Esophagus muscularis mucosa (tissue), 4 donors: ENCODE measurements around the gene SERINC5. TPM values are rescaled to one million over a fixed set of nuclear protein-coding genes. Genes with fewer than 3 reads are reported as not detected.
"Not testable (repeated sequence)": the region's sequence is repeated elsewhere in the genome, so short reads cannot be mapped to it uniquely, and the experiment has no call there.

Experiments used
- DNase-seq: peaks from one replicate; pipeline ENCODE4 v3.0.0-alpha.2; 2017; ENCODE audit errors: extremely low spot score
- H3K27ac ChIP-seq, 4 donors: fragments of 200-600 bp; sonication (generic); replicated peaks in 1 of 4; 1 replicate in 3 of 4; 2 replicates in 1 of 4; pipeline ENCODE4 v1.5.1; 2016 to 2019; ENCODE audit warnings: mild to moderate bottlenecking in 1 of 4
- H3K27me3 ChIP-seq, 4 donors: fragments of 200-600 bp; sonication (generic); one replicate each; pipeline versions ENCODE4 v1.5.1 to v1.6.0; 2016 to 2019
- H3K36me3 ChIP-seq, 4 donors: fragments of 200-600 bp; sonication (generic); one replicate each; pipeline ENCODE4 v1.5.1; 2016 to 2019
- H3K4me1 ChIP-seq, 4 donors: fragments of 200-600 bp; sonication (generic); one replicate each; pipeline ENCODE4 v1.5.1; 2016 to 2019
- H3K4me3 ChIP-seq, 4 donors: fragments of 200-600 bp; sonication (generic); 1 replicate in 2 of 4; 2 replicates in 2 of 4; pipeline ENCODE4 v1.5.1; 2016 to 2019; ENCODE audit warnings: mild to moderate bottlenecking in 4 of 4, moderate library complexity in 1 of 4
- H3K9me3 ChIP-seq, 4 donors: fragments of 200-600 bp; sonication (generic); 1 replicate in 3 of 4; 2 replicates in 1 of 4; pipeline ENCODE4 v1.5.1; 2016 to 2019
- CTCF ChIP-seq, 3 experiments: fragments of 200-600 bp in 2 of 3; fragments of 450-650 bp in 1 of 3; sonication (generic) in 2 of 3; IDR thresholded peaks; one replicate each; pipeline ENCODE4 v1.5.1; 2017 to 2019; ENCODE audit warnings: antibody characterized with exemption in 3 of 3, mild to moderate bottlenecking in 2 of 3, moderate library complexity in 1 of 3
- EP300 ChIP-seq: sonication (generic); formaldehyde crosslinking; IDR thresholded peaks from one replicate; pipeline ENCODE4 v1.6.1; 2017; ENCODE audit warnings: antibody characterized with exemption
- POLR2A ChIP-seq: fragments of 450-650 bp; IDR thresholded peaks from one replicate; pipeline ENCODE4 v1.6.1; 2017; ENCODE audit warnings: antibody characterized with exemption, moderate library complexity, mild to moderate bottlenecking, low read depth
- POLR2AphosphoS5 ChIP-seq, 2 donors: sonication (generic); formaldehyde crosslinking; IDR thresholded peaks; one replicate each; pipeline ENCODE4 v1.6.1; 2017; ENCODE audit warnings: antibody characterized with exemption in 2 of 2
- WGBS: methylation state at CpG from one replicate; pipeline ENCODE4 v1.1.5; 2018; 5-methylcytosine and 5-hydroxymethylcytosine counted together
- intact Hi-C: fragments of 100-400 bp; cut with DNase I; formaldehyde crosslinking; loops from one replicate; pipeline ENCODE4 v1.15.1; 2023
- total RNA-seq, 4 donors: library from RNA; depleted of rRNA; stranded (reverse); fragments of >200 nt; gene quantifications; one replicate each; pipeline versions ENCODE4 v1.1.0 to v1.2.1, GENCODE V29; 2016

The SERINC5 gene
- total RNA-seq, 4 donors from 2014 or later = 5.8 to 9.1 (median 8.3) TPM

GRCh38 chr5:80207832-80208231 lies 48.0 kb downstream of the SERINC5 start:
- Histone ChIP-seq H3K27ac (no peak overlapping the region), H3K4me1 (peaks cover 0 to 13% (median 4%) of the 10 kb centered on the region in 4 donors), H3K9me3 (no peaks in the 10 kb centered on the region), H3K27me3 (no peaks in the 10 kb centered on the region), H3K36me3 (peaks cover 0 to 2% (median under 1%) of the 10 kb centered on the region in 4 donors), H3K4me3 (no peak overlapping the region)
- DNase-seq = no peak
- whole genome bisulfite sequencing = 92% methylated on average over 4 of the region's 4 CpGs
- intact Hi-C loops = no loop called here
- no peak for TF ChIP-seq POLR2A
- no peak for TF ChIP-seq CTCF (IDR thresholded peaks at IDR 0.05)
- no peak for TF ChIP-seq EP300
- no peak for TF ChIP-seq POLR2AphosphoS5 (IDR thresholded peaks at IDR 0.05)

GRCh38 chr5:80206282-80206681 lies 49.6 kb downstream of the SERINC5 start:
- peaks cover 0 to 17% (median 6%) of the 10 kb centered on the region in 4 donors for H3K36me3 ChIP-seq
- H3K4me1 ChIP-seq = peaks cover 0 to 8% (median 4%) of the 10 kb centered on the region in 4 donors
- H3K27me3 ChIP-seq = no peaks in the 10 kb centered on the region
- no peak for TF ChIP-seq POLR2A
- no peak for TF ChIP-seq EP300
- TF ChIP-seq POLR2AphosphoS5 (IDR thresholded peaks at IDR 0.05) = no peak
- no peak for TF ChIP-seq CTCF (IDR thresholded peaks at IDR 0.05)
- WGBS = 82% methylated on average over 4 of the region's 4 CpGs
- no peak overlapping the region for H3K4me3 ChIP-seq
- H3K9me3 ChIP-seq = no peaks in the 10 kb centered on the region
- intact Hi-C loops = no loop called here
- no peak for DNase-seq
- H3K27ac ChIP-seq = no peak overlapping the region

- H3K4me3 ChIP-seq = no peak overlapping the region
- no peaks in the 10 kb centered on the region for H3K9me3 ChIP-seq
- intact Hi-C loops = no loop called here
- no peak for DNase-seq
- H3K4me1 ChIP-seq = peaks cover 0 to 8% (median 4%) of the 10 kb centered on the region in 4 donors
- TF ChIP-seq POLR2AphosphoS5 (IDR thresholded peaks at IDR 0.05) = no peak
- TF ChIP-seq EP300 = no peak
- no peak for TF ChIP-seq POLR2A
- no peak for TF ChIP-seq CTCF (IDR thresholded peaks at IDR 0.05)
- H3K36me3 ChIP-seq = peaks cover 0 to 22% (median 6%) of the 10 kb centered on the region in 4 donors
- WGBS = 83% methylated on average over 4 of the region's 4 CpGs
- H3K27ac ChIP-seq = no peak overlapping the region
- no peaks in the 10 kb centered on the region for H3K27me3 ChIP-seq
Observed at GRCh38 chr5:80205846-80206245, 50.0 kb downstream of the SERINC5 start.

- Histone ChIP-seq H3K27me3 (no peaks in the 10 kb centered on the region), H3K27ac (no peak overlapping the region), H3K36me3 (peaks cover 0 to 25% (median 6%) of the 10 kb centered on the region in 4 donors), H3K4me3 (no peak overlapping the region), H3K9me3 (no peaks in the 10 kb centered on the region), H3K4me1 (peaks cover 0 to 8% (median 4%) of the 10 kb centered on the region in 4 donors)
- 56% methylated on average over 10 of the region's 10 CpGs for WGBS
- intact Hi-C loops = no loop called here
- DNase-seq = no peak
- TF ChIP-seq EP300 = no peak
Observed at GRCh38 chr5:80204808-80205614, 50.8 kb downstream of the SERINC5 start.

- 85% methylated on average over 7 of the region's 7 CpGs for WGBS
- intact Hi-C loops, H3K27ac ChIP-seq, DNase-seq, H3K4me3 ChIP-seq, H3K4me1 ChIP-seq, H3K9me3 ChIP-seq, H3K27me3 ChIP-seq: not testable (repeated sequence)
- H3K36me3 ChIP-seq = peaks cover 0 to 25% (median 8%) of the 10 kb centered on the region in 4 donors
Observed at GRCh38 chr5:80201763-80202162, 54.1 kb downstream of the SERINC5 start.
